ENCODE measurements around the gene LENG9. TPM values are rescaled to one million over a fixed set of nuclear protein-coding genes. Genes with fewer than 3 reads are reported as not detected.

Gene LENG9
- total RNA-seq, 2 experiments from 2014 or later = 5.3 to 5.6 TPM

- Mint-ChIP-seq H3K27me3 (no peaks in the 10 kb centered on the region), H3K4me3 (no peak overlapping the region), H3K27ac (no peak overlapping the region), H3K9me3 (no peaks in the 10 kb centered on the region), H3K36me3 (peaks cover 70% of the 10 kb centered on the region), H3K4me1 (ENCODE audit: low read depth) (peaks cover 29% of the 10 kb centered on the region)
- POLR2A ChIA-PET = interaction anchor here (2.2 kb wide), 1 partner anchor 8 kb away, joined by 9 read pairs; the partner anchor contains the start of gene LENG9
- no peak for DNase-seq
- CTCF ChIA-PET = no interaction called here
- intact Hi-C loops (cut with micrococcal nuclease) = no loop called here
Measured at GRCh38 chr19:54455786-54456422, 7.7 kb downstream of the LENG9 start.

GRCh38 chr19:54454781-54455675 lies 8.6 kb downstream of the LENG9 start:
- ChIA-PET POLR2A (interaction anchor here (2.2 kb wide), 1 partner anchor 9 kb away, joined by 9 read pairs; the partner anchor contains the start of gene LENG9), CTCF (no interaction called here)
- H3K27ac Mint-ChIP-seq = no peak overlapping the region
- DNase-seq = no peak
- H3K36me3 Mint-ChIP-seq = peaks cover 76% of the 10 kb centered on the region
- intact Hi-C loops (cut with micrococcal nuclease) = no loop called here
- no peaks in the 10 kb centered on the region for H3K27me3 Mint-ChIP-seq
- peaks cover 36% of the 10 kb centered on the region for H3K4me1 Mint-ChIP-seq (ENCODE audit: low read depth)
- H3K9me3 Mint-ChIP-seq = no peaks in the 10 kb centered on the region
- H3K4me3 Mint-ChIP-seq = no peak overlapping the region

GRCh38 chr19:54453921-54454780 lies 9.4 kb downstream of the LENG9 start:
- CTCF ChIA-PET = no interaction called here
- Mint-ChIP-seq H3K27ac (no peak overlapping the region), H3K36me3 (peaks cover 77% of the 10 kb centered on the region), H3K4me1 (ENCODE audit: low read depth) (peaks cover 30% of the 10 kb centered on the region), H3K9me3 (no peaks in the 10 kb centered on the region), H3K4me3 (no peak overlapping the region), H3K27me3 (no peaks in the 10 kb centered on the region)
- intact Hi-C loops (cut with micrococcal nuclease) = no loop called here
- POLR2A ChIA-PET = interaction anchor here (1.1 to 2.2 kb wide), 2 partner anchors 8 to 10 kb away, joined by 4 to 9 read pairs; partner anchors contain the start of gene LENG9
- no peak for DNase-seq

GRCh38 chr19:54452626-54453025 lies 11.0 kb downstream of the LENG9 start:
- POLR2A ChIA-PET = no interaction called here
- H3K27me3 Mint-ChIP-seq = peaks cover 2% of the 10 kb centered on the region
- H3K4me3 Mint-ChIP-seq = no peak overlapping the region
- CTCF ChIA-PET = no interaction called here
- peaks cover 67% of the 10 kb centered on the region for H3K36me3 Mint-ChIP-seq
- H3K9me3 Mint-ChIP-seq = no peaks in the 10 kb centered on the region
- peaks cover 29% of the 10 kb centered on the region for H3K4me1 Mint-ChIP-seq (ENCODE audit: low read depth)
- no peak overlapping the region for H3K27ac Mint-ChIP-seq
- intact Hi-C loops (cut with micrococcal nuclease) = no loop called here
- DNase-seq = no peak

GRCh38 chr19:54451997-54452396 lies 11.6 kb downstream of the LENG9 start:
- intact Hi-C loops (cut with micrococcal nuclease) = no loop called here
- peaks cover 65% of the 10 kb centered on the region for H3K36me3 Mint-ChIP-seq
- peaks cover 35% of the 10 kb centered on the region for H3K4me1 Mint-ChIP-seq (ENCODE audit: low read depth)
- CTCF ChIA-PET = no interaction called here
- POLR2A ChIA-PET = no interaction called here
- H3K27ac Mint-ChIP-seq = peak overlapping the region; percentile 90
- peak overlapping the region; percentile 32 for H3K4me3 Mint-ChIP-seq
- DNase-seq = no peak
- H3K9me3 Mint-ChIP-seq = no peaks in the 10 kb centered on the region
- H3K27me3 Mint-ChIP-seq = peaks cover 2% of the 10 kb centered on the region

- H3K9me3 Mint-ChIP-seq = no peaks in the 10 kb centered on the region
- CTCF ChIA-PET = interaction anchor here (1.5 to 2.1 kb wide), 2 partner anchors 11 to 12 kb away, joined by 4 to 9 read pairs; partner anchors contain the start of gene LENG9
- intact Hi-C loops (cut with micrococcal nuclease) = no loop called here
- peaks cover 2% of the 10 kb centered on the region for H3K27me3 Mint-ChIP-seq
- peak overlapping the region; percentile 99 for H3K4me3 Mint-ChIP-seq
- H3K27ac Mint-ChIP-seq = peak overlapping the region; percentile 90
- POLR2A ChIA-PET = interaction anchor here (1.1 to 4.0 kb wide), 3 partner anchors 11 to 315 kb away, joined by 3 to 31 read pairs (median 4); partner anchors contain the start of gene LENG9
- H3K36me3 Mint-ChIP-seq = peaks cover 63% of the 10 kb centered on the region
- DNase-seq = peak; percentile 37
- peaks cover 39% of the 10 kb centered on the region for H3K4me1 Mint-ChIP-seq (ENCODE audit: low read depth)
Measured at GRCh38 chr19:54451331-54451871, 12.2 kb downstream of the LENG9 start.

- Mint-ChIP-seq H3K9me3 (no peaks in the 10 kb centered on the region), H3K4me1 (ENCODE audit: low read depth) (peaks cover 43% of the 10 kb centered on the region), H3K4me3 (peak overlapping the region; percentile 99), H3K27me3 (peaks cover 2% of the 10 kb centered on the region), H3K27ac (peak overlapping the region; percentile 90), H3K36me3 (peaks cover 56% of the 10 kb centered on the region)
- intact Hi-C loops (cut with micrococcal nuclease) = loop anchor here (1.0 to 10.0 kb wide), 4 partner anchors 14 to 1205 kb away; partner anchors contain the start of genes LENG1, LENG9, PRPF31 and TFPT
- CTCF ChIA-PET = interaction anchor here (2.1 kb wide), 1 partner anchor 13 kb away, joined by 9 read pairs; the partner anchor contains the start of gene LENG9
- DNase-seq = no peak
- POLR2A ChIA-PET = interaction anchor here (4.0 kb wide), 1 partner anchor 14 kb away, joined by 31 read pairs; the partner anchor contains the start of gene LENG9
Measured at GRCh38 chr19:54449701-54450069, 13.9 kb downstream of the LENG9 start.

GRCh38 chr19:54448774-54449700 lies 14.5 kb downstream of the LENG9 start, which contains the start of gene LENG8:
Gene LENG8, plus strand, starts transcription at chr19:54449199. Its CDS starts 2,146 bp downstream, at chr19:54451345.
- POLR2A ChIA-PET = interaction anchor here (0.5 to 4.0 kb wide), 12 partner anchors 9 to 891 kb away, joined by 3 to 31 read pairs (median 4); partner anchors contain the start of genes KMT5C, LENG9, MBOAT7 and PPP6R1
- intact Hi-C loops (cut with micrococcal nuclease) = loop anchor here (1.0 to 10.0 kb wide), 4 partner anchors 14 to 1206 kb away; partner anchors contain the start of genes LENG1, LENG9, PRPF31 and TFPT
- peak; percentile 98 for DNase-seq
- Mint-ChIP-seq H3K27me3 (peaks cover 2% of the 10 kb centered on the region), H3K4me3 (peak within 1 kb of the TSS; percentile 99), H3K36me3 (peaks cover 52% of the 10 kb centered on the region), H3K4me1 (ENCODE audit: low read depth) (peaks cover 43% of the 10 kb centered on the region), H3K9me3 (no peaks in the 10 kb centered on the region), H3K27ac (peak within 1 kb of the TSS; percentile 99)
- CTCF ChIA-PET = interaction anchor here (0.7 to 2.2 kb wide), 4 partner anchors 10 to 57 kb away, joined by 3 to 14 read pairs (median 6); partner anchors contain the start of gene LENG9

GRCh38 chr19:54448040-54448773 lies 15.4 kb downstream of the LENG9 start:
- CTCF ChIA-PET = interaction anchor here (0.7 to 2.2 kb wide), 5 partner anchors 9 to 60 kb away, joined by 3 to 14 read pairs (median 3); no protein-coding TSS in a partner anchor
- POLR2A ChIA-PET = interaction anchor here (0.5 to 4.0 kb wide), 12 partner anchors 9 to 891 kb away, joined by 3 to 31 read pairs (median 4); partner anchors contain the start of genes KMT5C, LENG9, MBOAT7 and PPP6R1
- H3K27ac Mint-ChIP-seq = peak overlapping the region; percentile 99

More at GRCh38 chr19:54448040-54448773, 15.4 kb downstream of the LENG9 start:
- intact Hi-C loops (cut with micrococcal nuclease) = loop anchor here (5.0 to 10.0 kb wide), 3 partner anchors 291 to 1207 kb away; partner anchors contain the start of genes LENG1, PRPF31, TFPT and U2AF2
- H3K4me1 Mint-ChIP-seq (ENCODE audit: low read depth) = peaks cover 42% of the 10 kb centered on the region
- H3K4me3 Mint-ChIP-seq = peak overlapping the region; percentile 99
- DNase-seq = peak; percentile 64
- H3K36me3 Mint-ChIP-seq = peaks cover 46% of the 10 kb centered on the region
- H3K9me3 Mint-ChIP-seq = no peaks in the 10 kb centered on the region
- peaks cover 2% of the 10 kb centered on the region for H3K27me3 Mint-ChIP-seq

All from activated CD4-positive, alpha-beta memory T cell treated with anti-CD3 and anti-CD28 coated beads for 36 hours (primary cell).